ENCODE measurements around the gene TREML2. TPM values are rescaled to one million over a fixed set of nuclear protein-coding genes. Genes with fewer than 3 reads are reported as not detected.
"Not testable (repeated sequence)": the region's sequence is repeated elsewhere in the genome, so short reads cannot be mapped to it uniquely, and the experiment has no call there.

The TREML2 gene
- polyA plus RNA-seq, 1 of the 3 experiments (the other 2 are of a cell fraction), result not detected

DNA sequence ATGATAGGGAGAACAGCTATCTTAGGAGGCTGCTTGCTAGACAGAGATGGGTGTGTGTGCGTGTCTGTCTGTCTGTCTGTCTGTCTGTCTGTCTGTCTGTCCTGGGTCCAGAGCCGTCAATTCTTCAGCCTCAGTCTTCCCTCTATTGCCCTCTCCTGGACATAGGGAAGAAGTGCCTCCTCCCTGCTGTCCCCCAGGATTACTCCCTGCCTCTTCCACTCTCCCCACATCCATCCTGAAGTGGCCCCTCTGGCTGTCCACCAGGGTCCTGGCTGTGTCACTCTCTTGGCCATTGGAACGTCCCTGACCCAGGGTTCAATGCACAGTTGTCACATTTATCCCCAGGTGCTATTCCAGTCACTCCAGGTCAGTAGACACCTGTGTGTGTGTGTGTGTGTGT, 10.2 kb downstream of the TREML2 start:
- CTCF ChIA-PET, result no interaction called here
- Histone ChIP-seq H4K20me1 (ENCODE audit: insufficient read depth) (no peaks in the 10 kb centered on the region), H3K36me3 (replicated peaks in 1 of 2; ENCODE audit: control insufficient read depth in 1 of 2, insufficient read depth in 2 of 2, low read length in 1 of 2) (no peaks in the 10 kb centered on the region), H3K4me3 (ENCODE audit: low read depth in 2 of 2, low read length in 1 of 2) (no peak overlapping the region), H3K9ac (no peak overlapping the region), H3K79me2 (ENCODE audit: insufficient read depth) (no peaks in the 10 kb centered on the region), H3K9me2 (no peaks in the 10 kb centered on the region), H2AFZ (ENCODE audit: low read depth) (no peak overlapping the region), H3K4me2 (no peak overlapping the region), H3K9me3 (no peaks in the 10 kb centered on the region), H3K27ac (ENCODE audit: low read depth in 2 of 2, low read length in 1 of 2) (no peak overlapping the region), H3K4me1 (ENCODE audit: control insufficient read depth in 1 of 2, insufficient read depth in 2 of 2, low read depth in 1 of 2, low read length in 1 of 2) (no peaks in the 10 kb centered on the region), H3F3A (replicated peaks; ENCODE audit: insufficient read depth) (no peaks in the 10 kb centered on the region), H3K27me3 (ENCODE audit: insufficient read depth) (peaks cover 16% of the 10 kb centered on the region; the same call in 1 of the 2 replicates)
- POLR2A ChIA-PET, result no interaction called here
- 24% methylated on average over 3 of the region's 3 CpGs for WGBS (ENCODE audit: low lambda C conversion rate)
- no peak for DNase-seq
- TF ChIP-seq SMC3 (IDR thresholded peaks at IDR 0.05; ENCODE audit: low read depth, low read length), result no peak
- TF ChIP-seq ELF1 (IDR thresholded peaks at IDR 0.05), result no peak
- TF ChIP-seq EZH2phosphoT487 (IDR thresholded peaks at IDR 0.05; ENCODE audit: borderline replicate concordance, low read depth), result no peak
- TF ChIP-seq RAD21 (IDR thresholded peaks at IDR 0.05; ENCODE audit: low read length), result no peak
- TF ChIP-seq, protein P1, sequence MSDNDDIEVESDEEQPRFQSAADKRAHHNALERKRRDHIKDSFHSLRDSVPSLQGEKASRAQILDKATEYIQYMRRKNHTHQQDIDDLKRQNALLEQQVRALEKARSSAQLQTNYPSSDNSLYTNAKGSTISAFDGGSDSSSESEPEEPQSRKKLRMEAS (IDR thresholded peaks at IDR 0.05; ENCODE audit: low read depth), result no peak

DNA sequence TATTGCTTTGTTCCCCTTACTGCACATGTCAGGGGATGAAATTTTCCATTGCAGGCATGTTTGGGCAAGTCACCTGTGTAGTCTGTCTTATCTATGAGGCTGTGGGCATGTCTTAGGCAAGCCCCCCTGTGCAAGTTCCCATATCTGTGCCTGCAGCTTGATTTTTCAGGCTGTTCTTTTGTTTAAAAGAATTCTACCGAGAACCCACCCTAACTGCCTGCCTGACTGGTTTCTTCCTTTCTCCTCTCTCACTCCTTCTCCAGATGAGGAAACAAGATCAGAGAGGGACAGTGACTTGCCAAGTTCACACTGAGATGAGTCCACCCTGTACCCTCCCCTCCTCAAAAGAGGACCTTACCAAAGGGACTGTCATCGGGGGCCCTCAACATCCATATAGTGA, 11.0 kb downstream of the TREML2 start:
- H3K27me3 ChIP-seq (ENCODE audit: insufficient read depth), result peaks cover 16% of the 10 kb centered on the region; the same call in 1 of the 2 replicates
- no peak overlapping the region for H2AFZ ChIP-seq (ENCODE audit: low read depth)
- TF ChIP-seq, protein P1 (IDR thresholded peaks at IDR 0.05; ENCODE audit: low read depth), result no peak
- TF ChIP-seq RFX5 (IDR thresholded peaks at IDR 0.05; ENCODE audit: low read length) (no peak), FOXM1 (IDR thresholded peaks at IDR 0.05; ENCODE audit: low read depth) (no peak), MXI1 (IDR thresholded peaks at IDR 0.05; ENCODE audit: low read depth, low read length) (no peak), TEAD4 (IDR thresholded peaks at IDR 0.05; ENCODE audit: borderline replicate concordance, insufficient read depth) (no peak), NFIC (IDR thresholded peaks at IDR 0.05; ENCODE audit: borderline replicate concordance) (no peak), EZH2phosphoT487 (IDR thresholded peaks at IDR 0.05; ENCODE audit: borderline replicate concordance, low read depth) (no peak)
- H3K9ac ChIP-seq, result no peak overlapping the region
- no peak overlapping the region for H3K4me3 ChIP-seq (ENCODE audit: low read depth in 2 of 2, low read length in 1 of 2)
- no peak overlapping the region for H3K4me2 ChIP-seq
- 18% methylated on average over 2 of the region's 2 CpGs for WGBS (ENCODE audit: low lambda C conversion rate)
- no peaks in the 10 kb centered on the region for H3K36me3 ChIP-seq (replicated peaks in 1 of 2; ENCODE audit: control insufficient read depth in 1 of 2, insufficient read depth in 2 of 2, low read length in 1 of 2)
- H3K4me1 ChIP-seq (ENCODE audit: control insufficient read depth in 1 of 2, insufficient read depth in 2 of 2, low read depth in 1 of 2, low read length in 1 of 2), result no peaks in the 10 kb centered on the region
- no peaks in the 10 kb centered on the region for H3K9me2 ChIP-seq
- H3K27ac ChIP-seq (ENCODE audit: low read depth in 2 of 2, low read length in 1 of 2), result no peak overlapping the region
- H3K9me3 ChIP-seq, result no peaks in the 10 kb centered on the region
- CTCF ChIA-PET, result interaction anchor here (1.3 kb wide), 1 partner anchor 9 kb away, joined by 4 read pairs; no protein-coding TSS in a partner anchor
- no peaks in the 10 kb centered on the region for H4K20me1 ChIP-seq (ENCODE audit: insufficient read depth)
- DNase-seq, result no peak
- H3K79me2 ChIP-seq (ENCODE audit: insufficient read depth), result no peaks in the 10 kb centered on the region
- H3F3A ChIP-seq (replicated peaks; ENCODE audit: insufficient read depth), result no peaks in the 10 kb centered on the region
- POLR2A ChIA-PET, result no interaction called here

DNA sequence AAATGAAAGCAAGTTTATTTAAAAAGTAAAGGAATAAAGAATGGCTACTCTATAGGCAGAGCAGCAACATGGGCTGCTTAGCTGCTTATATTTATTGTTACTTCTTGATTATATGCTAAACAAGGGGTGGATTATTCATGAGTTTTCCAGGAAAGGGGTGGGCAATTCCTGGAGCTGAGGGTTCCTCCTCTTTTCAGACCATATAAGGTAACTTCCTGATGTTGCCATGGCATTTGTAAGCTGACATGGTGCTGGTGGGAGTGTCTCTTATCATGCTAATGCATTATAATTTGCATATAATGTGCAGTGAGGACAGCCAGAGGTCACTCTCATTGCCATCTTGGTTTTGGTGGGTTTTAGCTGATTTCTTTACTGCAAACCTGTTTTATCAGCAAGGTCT, 11.9 kb downstream of the TREML2 start:
- H3F3A ChIP-seq (replicated peaks; ENCODE audit: insufficient read depth); H4K20me1 ChIP-seq (ENCODE audit: insufficient read depth); H3K4me2 ChIP-seq; H3K4me3 ChIP-seq (ENCODE audit: low read depth in 2 of 2, low read length in 1 of 2); POLR2A ChIA-PET; H3K9me3 ChIP-seq; H3K4me1 ChIP-seq (ENCODE audit: control insufficient read depth in 1 of 2, insufficient read depth in 2 of 2, low read depth in 1 of 2, low read length in 1 of 2); H3K79me2 ChIP-seq (ENCODE audit: insufficient read depth); H3K36me3 ChIP-seq (replicated peaks in 1 of 2; ENCODE audit: control insufficient read depth in 1 of 2, insufficient read depth in 2 of 2, low read length in 1 of 2); H3K9ac ChIP-seq; H3K9me2 ChIP-seq; H3K27ac ChIP-seq (ENCODE audit: low read depth in 2 of 2, low read length in 1 of 2); DNase-seq; H2AFZ ChIP-seq (ENCODE audit: low read depth): not testable (repeated sequence)
- H3K27me3 ChIP-seq (ENCODE audit: insufficient read depth), result peaks cover 12% of the 10 kb centered on the region; the same call in 1 of the 2 replicates
- CTCF ChIA-PET, result interaction anchor here (1.3 kb wide), 1 partner anchor 8 kb away, joined by 4 read pairs; no protein-coding TSS in a partner anchor
